Renal cortical epithelial cell (primary cell): Measurements from ENCODE around the gene WTIP. TPM values are rescaled to one million over a fixed set of nuclear protein-coding genes. Genes with fewer than 3 reads are reported as not detected.

Source experiments
- total RNA-seq: library from RNA; depleted of rRNA; stranded (reverse); fragments of >200 nt; gene quantifications from 2 replicates; pipeline ENCODE4 v1.2.3, GENCODE V29; 2014

WTIP gene
- total RNA-seq, 1 donor from 2014 or later = 38.0 TPM

Other genes starting within 250 kb of the WTIP start
- 8.9 and 19.7 TPM in 2 replicates for gene GARRE1, start 227.2 kb upstream of the WTIP start, total RNA-seq
- gene GPI, start 116.6 kb upstream of the WTIP start, total RNA-seq = 204 and 672 TPM in 2 replicates
- 10.8 and 30.9 TPM in 2 replicates for gene PDCD2L, start 77.4 kb upstream of the WTIP start, total RNA-seq
- gene UBA2, start 53.4 kb upstream of the WTIP start, total RNA-seq = 123 and 160 TPM in 2 replicates
- 0.15 TPM in 1 of 2 replicates, not detected in the other for gene SCGB2B2, start 195.4 kb downstream of the WTIP start, total RNA-seq
- gene ZNF302, start 195.9 kb downstream of the WTIP start, total RNA-seq = 7.5 and 32.8 TPM in 2 replicates